HG03378 (cell line): ENCODE measurements around the gene GON4L.
"Not testable (repeated sequence)": the region's sequence is repeated elsewhere in the genome, so short reads cannot be mapped to it uniquely, and the experiment has no call there.

Source experiments
- ATAC-seq: cut with Tn5 transposase; IDR thresholded peaks from one replicate; pipeline ENCODE4 v1.9.1; 2021; ENCODE audit warnings: mild to moderate bottlenecking, moderate library complexity; ENCODE audit not compliant: unreplicated experiment

Gene GON4L

DNA sequence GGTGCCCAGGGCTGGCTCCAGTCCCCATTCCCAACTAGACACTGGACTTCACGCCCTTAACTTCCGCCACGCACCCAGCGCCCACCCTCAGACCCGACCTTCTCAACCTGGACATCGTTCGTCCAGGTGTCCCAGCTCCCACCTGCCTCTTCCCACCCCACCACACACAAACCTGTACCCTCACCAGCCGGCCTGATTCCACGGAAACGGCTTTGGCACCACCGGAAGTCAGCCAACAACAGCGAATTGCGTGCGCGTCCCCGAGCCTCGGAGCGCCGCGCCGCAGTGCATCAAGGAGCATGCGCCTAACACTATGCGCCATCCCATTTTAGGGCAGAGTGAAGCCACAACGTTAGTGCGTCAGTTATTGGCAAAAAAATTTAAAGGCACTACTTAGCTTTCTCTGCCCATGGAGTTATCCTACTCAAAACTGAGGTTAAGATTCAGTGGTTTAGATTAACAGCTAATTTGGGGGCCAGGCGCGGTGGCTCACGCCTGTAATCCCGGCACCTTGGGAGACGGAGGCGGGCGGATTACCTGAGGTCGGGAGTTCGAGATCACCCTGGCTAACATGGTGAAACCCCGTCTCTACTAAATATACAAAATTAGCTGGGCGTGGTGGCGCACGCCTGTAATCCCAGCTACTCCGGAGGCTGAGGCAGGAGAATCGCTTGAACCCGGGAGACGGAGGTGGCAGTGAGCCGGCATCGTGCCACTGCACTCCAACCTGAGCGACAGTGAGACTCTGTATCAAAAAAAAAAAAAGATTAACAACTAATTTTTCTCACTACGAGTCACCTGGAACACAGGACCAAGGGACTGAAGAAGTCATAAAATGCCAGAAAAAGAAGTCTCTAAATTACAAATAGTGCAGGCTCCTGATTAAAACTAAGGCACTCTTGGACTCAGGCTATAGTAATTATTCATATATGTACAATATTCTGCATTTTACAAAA is at the start of gene GON4L:
TSS of gene GON4L (minus strand) at position 240 of the 956 bp plus-strand sequence. CDS start 3,434 bp downstream, outside the sequence.
- ATAC-seq: peak; percentile 49

GRCh38 chr1:155904261-155904660 is 47.2 kb upstream of the GON4L start:
- no peak for ATAC-seq

DNA sequence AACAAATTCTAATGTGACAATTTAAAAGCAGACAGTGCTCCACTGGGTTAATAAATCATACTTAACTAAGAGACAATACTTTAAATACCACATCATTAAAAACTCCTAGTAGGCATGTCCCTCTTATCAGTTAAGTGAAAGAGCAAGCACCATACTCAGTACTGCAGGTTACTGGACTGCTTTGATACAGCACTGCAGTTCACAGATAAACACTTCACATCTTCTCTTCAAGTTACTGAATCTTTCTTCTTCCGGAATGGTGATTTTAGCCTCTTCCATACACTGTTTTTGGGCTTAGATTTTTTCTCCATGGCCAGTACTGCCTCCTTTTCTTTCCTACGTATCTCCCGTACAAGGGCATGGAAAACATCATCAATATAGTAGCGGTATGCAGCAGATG is 43.1 kb upstream of the GON4L start:
- no peak for ATAC-seq

GRCh38 chr1:155899683-155900082 is 42.7 kb upstream of the GON4L start:
- no peak for ATAC-seq

- no peak for ATAC-seq
Observed at GRCh38 chr1:155898888-155899287, 41.9 kb upstream of the GON4L start.

- ATAC-seq: no peak
Observed at GRCh38 chr1:155897746-155898145, 40.7 kb upstream of the GON4L start.

GRCh38 chr1:155896476-155896875 is 39.5 kb upstream of the GON4L start:
- ATAC-seq: not testable (repeated sequence)

GRCh38 chr1:155895617-155896016 is 38.6 kb upstream of the GON4L start:
- ATAC-seq: not testable (repeated sequence)

- no peak for ATAC-seq
Observed at GRCh38 chr1:155893389-155894142, 36.6 kb upstream of the GON4L start.

- no peak for ATAC-seq
Observed at GRCh38 chr1:155892796-155893195, 35.8 kb upstream of the GON4L start.

- ATAC-seq: no peak
Observed at GRCh38 chr1:155890251-155890650, 33.2 kb upstream of the GON4L start.

GRCh38 chr1:155889566-155889965 is 32.6 kb upstream of the GON4L start:
- no peak for ATAC-seq

DNA sequence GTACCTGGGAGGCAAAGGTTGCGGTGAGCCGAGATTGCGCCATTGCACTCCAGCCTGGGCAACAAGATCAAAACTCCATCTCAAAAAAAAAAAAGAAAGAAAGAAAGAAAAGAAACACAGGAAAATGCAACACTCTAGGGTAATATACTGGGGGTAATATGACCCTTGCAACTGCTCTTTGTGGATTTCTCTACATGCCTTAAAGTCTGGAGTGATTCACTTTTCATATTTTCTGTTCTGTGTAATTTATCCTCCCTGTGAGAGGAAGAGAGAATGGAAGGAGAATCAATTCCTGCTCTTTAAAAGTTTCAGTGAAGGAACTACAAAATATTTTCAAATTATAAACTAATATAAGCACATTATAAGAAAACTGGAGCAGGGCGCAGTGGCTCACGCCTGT is 31.5 kb upstream of the GON4L start:
- no peak for ATAC-seq

GRCh38 chr1:155884982-155885381 is 28.0 kb upstream of the GON4L start:
- no peak for ATAC-seq

DNA sequence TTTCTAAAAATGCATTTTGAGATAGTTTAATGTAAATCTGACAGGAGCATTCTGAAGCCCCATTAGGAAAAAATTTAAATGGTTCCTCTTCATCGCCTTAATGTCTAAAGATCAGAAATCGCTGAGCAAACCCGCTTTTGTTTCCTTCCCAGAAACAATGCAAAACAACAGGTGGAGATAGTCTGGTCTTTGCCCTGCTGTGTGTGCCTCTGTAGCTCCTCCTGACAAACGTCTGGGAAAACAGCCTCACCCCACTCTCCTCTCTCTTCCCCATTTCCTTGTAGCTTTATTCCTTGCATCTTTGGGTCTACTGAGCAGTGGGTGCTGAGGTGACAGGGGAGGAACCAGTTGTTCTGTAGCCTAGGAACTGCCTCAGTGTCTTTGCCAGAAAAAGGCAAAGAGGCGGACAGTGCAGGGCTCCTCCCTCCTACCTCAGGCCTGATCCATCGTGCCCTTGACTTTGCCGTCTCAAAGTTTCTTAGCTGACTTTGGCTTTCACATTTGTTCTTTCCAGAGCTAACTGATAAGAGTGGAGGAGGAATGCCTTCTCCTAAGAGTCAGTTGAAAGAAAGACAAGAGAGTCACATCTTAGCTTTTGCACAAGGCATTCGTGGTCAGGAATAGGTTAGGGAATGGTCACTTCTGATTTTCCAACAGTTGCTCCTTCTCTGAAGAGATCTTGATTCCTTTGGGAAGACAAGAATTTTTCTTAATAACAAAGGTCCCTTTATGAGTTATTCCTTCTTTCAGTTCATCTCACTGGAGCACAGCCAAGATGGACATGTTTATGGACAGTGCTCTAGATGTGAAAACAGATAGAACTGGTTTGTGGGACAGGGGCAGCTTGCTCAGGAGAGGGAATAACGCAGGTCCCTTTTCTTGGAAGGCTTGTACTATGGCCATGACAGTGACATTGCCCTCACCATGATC is 27.3 kb upstream of the GON4L start:
- ATAC-seq: no peak

DNA sequence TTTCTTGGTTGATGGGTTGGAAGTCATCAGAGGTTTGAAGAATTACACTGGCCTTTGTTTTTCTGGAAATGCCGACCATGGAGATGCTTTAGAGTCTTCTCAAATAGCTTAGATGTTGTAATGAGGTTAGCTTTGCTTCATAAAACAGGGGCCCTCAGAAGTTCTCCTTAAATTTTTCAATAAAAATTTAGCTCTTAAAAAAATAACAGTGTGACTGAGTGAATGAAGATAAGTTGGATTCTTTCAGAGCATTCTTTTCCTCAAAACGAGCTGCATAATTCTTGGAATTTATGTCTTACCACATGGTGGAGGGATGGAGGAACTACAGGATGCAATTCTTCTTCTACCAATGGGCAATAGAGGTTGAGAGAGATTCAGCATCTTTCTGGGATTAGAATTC is 25.8 kb upstream of the GON4L start:
- ATAC-seq: no peak

GRCh38 chr1:155882235-155882634 is 25.2 kb upstream of the GON4L start:
- ATAC-seq: no peak

DNA sequence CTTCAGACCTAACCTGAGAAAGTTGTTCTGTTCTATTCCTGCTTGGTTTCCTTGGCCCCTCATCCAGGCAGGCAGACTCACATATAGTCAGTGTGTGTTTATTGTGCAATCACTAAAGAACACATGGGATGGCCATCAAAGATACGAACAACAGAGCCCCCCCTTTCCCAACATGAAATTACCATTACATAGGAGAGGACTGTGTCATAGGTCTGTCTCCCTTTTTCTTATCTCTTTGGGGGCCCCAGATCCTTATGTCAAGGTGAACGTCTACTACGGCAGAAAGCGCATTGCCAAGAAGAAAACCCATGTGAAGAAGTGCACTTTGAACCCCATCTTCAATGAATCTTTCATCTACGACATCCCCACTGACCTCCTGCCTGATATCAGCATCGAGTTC is 23.9 kb upstream of the GON4L start:
- no peak for ATAC-seq

DNA sequence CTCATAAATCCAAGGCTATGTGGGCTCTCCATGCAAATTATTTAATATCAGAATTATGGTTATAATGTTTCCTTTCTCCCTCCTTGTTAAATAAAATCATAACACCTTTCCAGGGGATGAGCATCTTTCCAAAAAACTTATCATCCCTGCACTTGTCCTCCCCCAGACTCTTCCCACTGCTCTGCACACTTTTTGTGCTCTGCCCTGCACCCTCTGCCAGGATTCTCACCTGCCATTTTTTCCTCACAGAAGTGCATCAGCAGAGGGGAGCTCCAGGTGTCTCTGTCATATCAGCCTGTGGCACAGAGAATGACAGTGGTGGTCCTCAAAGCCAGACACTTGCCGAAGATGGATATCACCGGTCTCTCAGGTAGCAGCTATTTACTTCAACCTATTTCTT is 23.2 kb upstream of the GON4L start:
- ATAC-seq: no peak

DNA sequence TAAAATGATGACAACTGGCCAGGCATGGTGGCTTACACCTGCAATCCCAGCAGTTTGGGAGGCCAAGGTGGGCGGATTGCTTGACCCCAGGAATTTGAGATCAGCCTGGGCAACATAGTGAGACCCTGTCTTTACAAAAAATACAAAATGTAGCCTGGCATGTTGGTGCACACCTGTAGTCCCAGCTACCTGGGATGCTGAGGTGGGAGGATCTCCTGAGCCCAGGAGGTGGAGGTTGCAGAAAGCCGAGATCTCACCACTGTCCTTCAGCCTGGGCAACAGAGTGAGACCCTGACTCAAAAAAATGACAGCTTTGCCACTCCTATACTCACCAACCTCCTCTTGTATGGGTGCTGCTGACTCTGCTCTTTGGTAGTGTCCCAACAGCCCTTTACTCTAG is 20.9 kb upstream of the GON4L start:
- ATAC-seq: no peak

DNA sequence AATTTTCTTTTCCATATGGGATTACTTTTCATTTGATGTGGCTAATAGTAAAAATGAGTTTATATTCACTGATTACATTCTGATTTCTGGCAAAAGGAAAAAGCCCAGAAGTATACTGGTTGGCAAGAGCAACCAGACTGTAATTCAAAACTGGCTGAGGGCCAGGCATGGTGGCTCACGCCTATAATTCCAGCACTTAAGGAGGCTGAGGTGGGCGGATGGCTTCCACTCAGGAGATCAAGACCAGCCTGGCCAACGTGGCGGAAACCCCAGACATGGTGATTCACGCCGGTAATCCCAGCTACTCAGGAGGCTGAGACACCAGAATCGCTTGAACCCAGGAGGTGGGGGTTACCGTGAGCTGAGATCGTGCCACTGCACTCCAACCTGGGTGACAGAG is 16.8 kb upstream of the GON4L start:
- ATAC-seq: no peak
